CD4-positive, alpha-beta T cell treated with Interleukin-15 for 4 hours (primary cell): ENCODE measurements around the gene INSIG2.
"Not testable (repeated sequence)": the region's sequence is repeated elsewhere in the genome, so short reads cannot be mapped to it uniquely, and the experiment has no call there.

ENCODE experiments used
- DNase-seq: peaks from one replicate; pipeline ENCODE4 v3.0.0-alpha.2; 2020; ENCODE audit warnings: low spot score

Gene INSIG2

GRCh38 chr2:118061135-118061955 lies 26.9 kb upstream of the INSIG2 start:
- DNase-seq, result no peak

DNA sequence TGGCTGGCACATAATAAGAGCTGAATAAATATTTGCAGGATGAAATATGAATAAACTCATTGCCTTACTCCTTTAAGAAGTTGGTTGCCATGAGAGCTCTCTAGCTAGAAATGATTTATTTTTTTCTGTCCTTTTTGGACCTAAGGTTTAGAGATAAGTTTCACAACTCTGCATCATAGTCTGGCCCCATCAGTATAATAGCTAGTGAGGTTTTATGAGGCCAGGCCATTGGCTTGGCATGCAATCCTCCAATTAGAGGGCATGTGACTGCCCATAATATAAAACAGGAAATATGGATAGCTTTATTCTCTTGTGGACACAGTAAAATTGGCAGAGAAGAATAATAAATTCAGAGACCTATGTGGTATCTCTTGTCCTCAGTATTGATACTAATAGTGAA lies 26.2 kb upstream of the INSIG2 start:
- no peak for DNase-seq

DNA sequence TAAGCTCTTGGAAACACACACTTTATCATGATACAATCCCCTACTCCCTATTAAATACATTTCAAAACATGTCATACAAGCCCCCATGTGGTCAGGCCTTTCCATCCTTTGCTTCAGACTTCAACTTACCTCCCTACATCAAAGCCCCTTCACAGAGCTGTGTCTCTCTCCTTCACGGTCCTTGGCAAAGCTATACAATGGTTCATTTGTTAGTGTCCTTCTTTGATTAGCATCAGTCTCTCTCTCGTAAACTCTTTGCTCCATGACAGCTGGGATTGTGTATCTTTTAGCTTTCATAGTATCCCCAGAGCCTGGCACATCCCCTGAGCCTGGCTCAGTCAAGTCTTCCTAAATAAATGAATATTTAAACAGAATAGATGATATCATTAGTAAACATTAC lies 25.6 kb upstream of the INSIG2 start:
- DNase-seq, result no peak

- DNase-seq, result no peak
Observed at GRCh38 chr2:118065015-118065706, 23.1 kb upstream of the INSIG2 start.

DNA sequence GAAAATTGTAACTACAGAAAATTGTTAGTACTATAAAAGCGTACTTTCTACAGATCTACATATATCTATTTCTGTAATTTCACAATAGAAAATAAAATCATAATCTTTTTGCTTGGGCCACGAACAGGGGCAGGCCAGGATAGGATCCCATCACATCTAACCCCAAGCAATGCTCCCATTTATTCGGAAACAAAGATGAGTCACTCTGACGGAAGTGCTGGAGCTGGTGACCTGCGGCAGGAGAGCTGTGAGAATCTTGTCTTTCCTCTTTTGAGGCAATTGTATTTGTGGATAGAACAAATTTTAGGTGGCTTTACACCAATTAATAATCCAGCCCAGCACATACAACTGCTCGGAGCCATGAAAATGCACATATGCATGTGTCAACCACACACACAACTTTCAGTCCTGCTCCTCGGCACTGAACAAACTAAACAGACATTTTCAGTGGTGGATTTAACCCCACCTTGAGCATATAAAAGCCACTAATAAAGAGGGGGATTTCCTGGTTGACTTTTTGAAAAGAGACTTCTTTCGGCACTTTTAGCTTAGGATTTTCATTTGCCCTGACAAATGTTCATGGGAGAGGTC lies 22.3 kb upstream of the INSIG2 start:
- DNase-seq, result no peak

- DNase-seq, result no peak
Observed at GRCh38 chr2:118077636-118078247, 10.5 kb upstream of the INSIG2 start.

GRCh38 chr2:118078734-118079133 lies 9.5 kb upstream of the INSIG2 start:
- no peak for DNase-seq

DNA sequence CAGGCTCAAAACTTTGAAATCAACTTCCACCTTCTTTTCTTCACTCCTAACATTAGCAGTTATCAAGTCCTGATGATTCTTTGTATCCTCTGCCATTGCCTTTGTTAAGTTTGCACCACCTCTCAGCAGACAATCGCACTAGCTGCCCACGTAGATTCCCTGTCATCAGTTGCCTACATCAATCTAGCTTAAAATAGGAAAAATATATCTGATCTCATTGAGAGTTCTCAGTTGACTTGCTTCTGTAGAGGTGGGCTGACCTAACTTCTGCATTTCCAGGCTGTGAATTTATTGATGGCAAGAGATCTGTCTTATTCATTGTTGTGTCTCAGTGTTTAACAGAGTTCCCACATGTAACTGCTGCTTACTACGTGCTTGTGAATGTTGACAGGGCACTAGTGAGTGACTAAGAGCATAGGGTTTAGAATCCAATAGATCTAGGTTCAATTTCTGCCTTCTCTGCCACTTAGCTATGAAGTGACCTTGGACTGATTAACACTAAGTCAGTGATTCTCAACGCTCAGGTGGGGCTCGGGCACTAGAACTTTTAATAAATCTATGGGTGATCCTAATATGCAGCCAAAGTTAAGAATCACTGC lies 3.7 kb upstream of the INSIG2 start:
- DNase-seq, result no peak

- no peak for DNase-seq
Observed at GRCh38 chr2:118085173-118086023, 2.9 kb upstream of the INSIG2 start.

GRCh38 chr2:118086024-118086633 lies 2.1 kb upstream of the INSIG2 start:
- DNase-seq, result no peak

- DNase-seq, result peak; percentile 2
Observed at GRCh38 chr2:118089139-118089800, 999 bp downstream of the INSIG2 start.

DNA sequence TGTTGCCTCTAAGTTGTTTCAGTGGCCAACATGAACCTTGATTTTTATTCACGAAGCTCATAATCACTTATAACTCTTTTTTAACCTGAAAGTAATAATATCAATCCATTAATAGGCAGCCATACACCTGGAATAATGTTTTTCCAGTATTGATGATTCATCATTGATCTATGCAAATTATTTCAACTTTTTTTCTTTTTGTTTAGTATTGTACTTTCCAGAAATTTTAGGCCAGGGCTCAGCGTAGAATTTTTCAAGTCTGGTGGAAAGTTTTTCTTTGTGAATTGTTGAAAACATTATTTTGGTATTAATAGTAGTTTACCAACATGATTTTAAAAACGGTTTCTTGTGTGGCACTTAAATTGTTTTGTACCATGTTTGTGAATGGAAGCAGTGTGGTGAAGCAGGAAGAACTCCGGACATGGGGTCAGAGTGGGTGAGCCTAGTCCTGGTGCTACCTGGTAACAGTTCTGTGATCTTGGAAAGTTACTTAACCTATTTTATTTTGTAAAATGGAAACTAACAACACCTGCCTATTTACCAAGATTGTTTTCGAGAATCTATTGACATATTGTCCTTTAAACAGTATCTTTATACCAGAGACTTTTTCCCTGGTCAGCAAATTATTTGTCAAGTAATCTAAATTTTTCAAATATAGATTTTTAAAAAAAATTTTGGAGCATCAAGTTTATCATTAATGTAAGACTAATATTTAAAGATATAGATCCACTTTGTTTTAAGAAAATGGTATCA lies 2.3 kb downstream of the INSIG2 start:
- no peak for DNase-seq

DNA sequence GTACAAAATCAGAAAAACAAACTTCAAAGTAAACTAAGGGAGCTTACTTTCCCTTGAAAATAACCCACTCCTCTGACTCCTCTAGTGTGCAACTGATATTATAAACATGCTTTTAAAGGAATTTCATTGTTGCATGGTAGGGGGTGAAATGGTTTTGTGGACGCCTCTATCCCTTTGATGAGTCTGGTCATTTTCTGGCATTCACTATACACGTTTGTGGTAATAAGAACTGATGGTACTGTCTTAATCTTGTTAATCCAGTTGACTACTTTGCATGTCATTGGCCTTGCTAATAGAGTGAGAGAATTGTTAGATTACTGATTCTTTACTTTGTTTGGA lies 2.8 kb downstream of the INSIG2 start:
- no peak for DNase-seq

DNA sequence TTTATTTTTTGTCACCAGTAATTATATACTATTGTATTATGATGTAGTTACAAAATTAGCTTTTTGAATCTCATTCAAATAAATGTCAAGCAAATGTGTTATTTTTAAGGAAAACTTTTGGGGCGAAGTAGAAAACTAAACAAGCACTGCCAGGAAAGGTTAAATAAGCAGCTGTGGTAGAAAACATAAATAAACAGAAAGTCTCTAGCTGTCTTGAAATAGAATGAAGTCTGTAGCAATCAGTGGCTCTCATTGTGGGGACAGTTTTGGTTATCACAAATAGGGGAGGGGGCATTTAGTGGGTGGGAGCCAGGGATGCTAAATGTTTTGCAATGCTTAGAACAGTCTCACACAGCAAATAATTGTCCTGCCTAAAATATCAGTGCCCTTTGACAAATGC lies 3.4 kb downstream of the INSIG2 start:
- DNase-seq, result no peak

DNA sequence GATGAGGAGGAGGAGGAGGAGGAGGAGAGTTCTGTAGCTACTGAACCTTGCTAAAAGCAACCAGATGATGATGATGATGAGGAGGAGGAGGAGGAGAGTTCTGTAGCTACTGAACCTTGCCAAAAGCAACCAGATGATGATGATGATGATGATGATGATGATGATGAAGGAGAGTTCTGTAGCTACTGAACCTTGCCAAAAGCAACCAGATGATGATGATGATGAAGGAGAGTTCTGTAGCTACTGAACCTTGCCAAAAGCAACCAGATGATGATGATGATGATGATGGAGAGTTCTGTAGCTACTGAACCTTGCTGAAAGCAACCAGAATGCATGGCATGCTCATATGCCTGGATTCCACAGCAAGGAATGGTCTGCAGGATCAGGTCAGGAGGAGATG lies 5.8 kb downstream of the INSIG2 start:
- DNase-seq, result not testable (repeated sequence)

- no peak for DNase-seq
Observed at GRCh38 chr2:118094503-118094902, 6.2 kb downstream of the INSIG2 start.

DNA sequence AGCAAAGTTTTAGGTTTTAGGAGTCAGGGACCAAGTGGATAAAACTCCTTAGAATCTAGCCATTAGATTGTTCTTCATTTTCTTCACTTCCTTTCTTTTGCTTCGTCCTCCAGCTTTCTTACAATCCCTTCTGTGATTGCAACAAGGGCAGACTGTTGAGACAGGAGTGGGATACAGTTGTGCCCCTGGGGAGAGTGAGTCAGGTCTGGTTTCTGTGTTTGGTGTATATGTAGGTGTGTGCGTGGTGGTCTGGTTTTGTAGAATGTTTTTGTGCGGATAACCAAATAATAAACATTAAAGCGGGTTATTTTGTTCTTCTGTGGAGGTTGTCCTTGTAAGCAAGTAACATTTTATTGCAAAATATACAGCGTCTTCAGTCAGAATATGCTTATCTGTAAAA lies 7.3 kb downstream of the INSIG2 start:
- no peak for DNase-seq

- DNase-seq, result no peak
Observed at GRCh38 chr2:118097657-118098056, 9.4 kb downstream of the INSIG2 start.

- no peak for DNase-seq
Observed at GRCh38 chr2:118098307-118099030, 10.2 kb downstream of the INSIG2 start.
